HG02970 (cell line): ENCODE data around the gene RNF180.
"Not testable (repeated sequence)": the region's sequence is repeated elsewhere in the genome, so short reads cannot be mapped to it uniquely, and the experiment has no call there.

ENCODE experiments used
- ATAC-seq: cut with Tn5 transposase; IDR thresholded peaks from one replicate; pipeline ENCODE4 v1.9.1; 2021; ENCODE audit warnings: mild to moderate bottlenecking, moderate library complexity, moderate number of reproducible peaks; ENCODE audit not compliant: unreplicated experiment, low FRiP score

RNF180 gene

DNA sequence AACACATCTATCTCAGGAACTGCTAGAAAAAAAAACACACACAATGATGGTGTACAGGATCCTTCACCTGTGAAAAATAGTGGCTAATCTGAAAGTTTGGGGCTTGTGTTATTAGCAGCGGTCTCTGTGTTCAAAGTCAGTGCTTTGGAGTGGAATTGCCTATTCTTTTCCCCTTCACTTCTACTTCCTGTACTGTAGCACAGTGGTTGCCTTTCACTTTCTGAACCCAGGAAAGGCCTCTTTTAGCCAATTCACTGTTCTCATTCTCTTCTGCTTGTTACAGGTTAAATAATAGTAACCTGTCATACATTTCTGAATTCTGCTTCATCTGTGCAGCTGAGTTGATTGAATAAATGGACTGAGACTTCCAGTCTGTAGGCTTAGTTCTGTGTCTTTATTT is 178.9 kb downstream of the RNF180 start:
- ATAC-seq: no peak

DNA sequence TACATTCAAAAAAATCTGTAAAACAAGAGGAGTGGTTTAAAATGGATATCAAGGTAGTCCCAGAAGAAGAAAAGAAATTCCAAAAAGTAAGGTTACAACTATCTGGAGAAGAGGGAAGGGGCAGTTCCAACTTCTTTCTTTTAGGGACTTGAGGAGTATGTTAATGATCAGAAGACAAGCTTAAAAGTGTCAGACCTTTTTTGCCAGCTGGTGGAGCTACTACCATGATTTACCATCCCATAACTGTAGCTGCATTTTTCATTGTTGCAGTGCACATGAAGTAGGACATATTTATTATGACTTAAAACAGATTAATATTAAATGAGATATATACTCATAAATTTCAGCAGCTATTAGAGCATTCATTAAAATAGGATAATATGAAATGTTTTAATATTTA is 181.7 kb downstream of the RNF180 start:
- no peak for ATAC-seq

DNA sequence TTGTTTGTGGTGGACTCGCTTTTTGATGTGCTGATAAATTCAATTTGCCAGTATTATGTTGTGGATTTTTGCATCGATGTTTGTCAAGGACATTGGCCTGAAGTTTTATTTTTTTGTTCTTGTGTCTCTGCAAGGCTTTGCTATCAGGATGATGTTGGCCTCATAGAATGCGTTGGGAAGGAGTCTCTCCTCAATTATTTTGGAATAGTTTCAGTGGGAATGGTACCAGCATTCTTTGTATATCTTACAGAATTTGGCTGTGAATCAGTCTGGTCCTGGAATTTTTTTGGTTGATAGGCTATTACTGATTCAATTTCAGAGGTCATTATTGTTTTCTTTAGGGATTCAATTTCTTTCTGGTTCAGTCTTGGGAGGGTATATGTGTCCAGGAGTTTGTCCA is 198.8 kb downstream of the RNF180 start:
- no peak for ATAC-seq

DNA sequence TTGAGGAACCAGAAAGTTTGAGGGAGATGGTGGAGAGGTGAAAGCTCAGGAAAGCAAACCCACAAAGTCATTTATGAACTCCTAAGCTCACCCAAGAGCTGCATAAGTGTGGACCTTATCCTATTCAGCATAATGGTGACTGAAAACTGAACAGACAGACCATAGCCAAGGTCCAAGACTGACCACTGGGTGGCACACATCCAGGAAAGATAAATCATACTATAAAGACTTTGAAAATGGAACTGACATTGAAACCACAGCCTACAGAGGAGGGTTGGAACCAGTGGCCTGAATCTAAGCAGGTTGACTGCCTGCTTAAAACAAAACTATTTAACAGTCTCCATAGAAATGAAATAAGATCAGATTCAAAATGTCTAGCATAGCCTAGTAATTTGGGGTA is 219.1 kb downstream of the RNF180 start:
- peak; percentile 84 for ATAC-seq

DNA sequence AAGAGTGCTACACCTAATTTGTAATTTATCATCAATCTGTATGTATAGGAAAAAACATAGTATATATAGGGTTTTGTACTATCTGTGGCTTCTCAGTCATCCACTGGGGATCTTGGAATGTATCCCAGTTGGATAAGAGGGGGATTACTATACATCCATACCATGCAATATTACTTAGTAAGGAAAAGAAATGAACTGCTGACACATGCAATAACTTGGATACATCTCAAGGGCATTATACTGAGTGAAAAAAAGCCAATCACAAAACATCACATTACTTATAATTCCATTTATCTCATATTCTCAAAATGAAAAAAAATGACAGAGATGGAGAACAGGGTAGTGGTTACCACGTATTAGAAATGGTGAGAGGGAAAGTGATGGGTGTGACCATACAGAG is 231.9 kb downstream of the RNF180 start:
- ATAC-seq: no peak

DNA sequence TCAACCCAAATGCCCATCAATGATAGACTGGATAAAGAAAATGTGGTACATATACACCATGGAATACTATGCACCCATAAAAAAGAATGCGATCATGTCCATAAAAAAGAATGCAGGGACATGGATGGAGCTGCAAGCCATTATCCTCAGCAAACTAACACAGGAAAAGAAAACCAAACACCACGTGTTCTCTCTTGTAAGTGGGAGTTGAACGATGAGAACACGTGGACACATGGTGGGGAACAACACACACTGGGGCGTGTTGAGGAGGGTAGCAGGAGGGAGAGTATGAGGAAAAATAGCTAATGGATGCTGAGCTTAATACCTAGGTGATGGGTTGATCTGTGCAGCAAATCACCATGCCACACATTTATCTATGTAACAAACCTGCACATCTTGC is 233.1 kb downstream of the RNF180 start:
- not testable (repeated sequence) for ATAC-seq

DNA sequence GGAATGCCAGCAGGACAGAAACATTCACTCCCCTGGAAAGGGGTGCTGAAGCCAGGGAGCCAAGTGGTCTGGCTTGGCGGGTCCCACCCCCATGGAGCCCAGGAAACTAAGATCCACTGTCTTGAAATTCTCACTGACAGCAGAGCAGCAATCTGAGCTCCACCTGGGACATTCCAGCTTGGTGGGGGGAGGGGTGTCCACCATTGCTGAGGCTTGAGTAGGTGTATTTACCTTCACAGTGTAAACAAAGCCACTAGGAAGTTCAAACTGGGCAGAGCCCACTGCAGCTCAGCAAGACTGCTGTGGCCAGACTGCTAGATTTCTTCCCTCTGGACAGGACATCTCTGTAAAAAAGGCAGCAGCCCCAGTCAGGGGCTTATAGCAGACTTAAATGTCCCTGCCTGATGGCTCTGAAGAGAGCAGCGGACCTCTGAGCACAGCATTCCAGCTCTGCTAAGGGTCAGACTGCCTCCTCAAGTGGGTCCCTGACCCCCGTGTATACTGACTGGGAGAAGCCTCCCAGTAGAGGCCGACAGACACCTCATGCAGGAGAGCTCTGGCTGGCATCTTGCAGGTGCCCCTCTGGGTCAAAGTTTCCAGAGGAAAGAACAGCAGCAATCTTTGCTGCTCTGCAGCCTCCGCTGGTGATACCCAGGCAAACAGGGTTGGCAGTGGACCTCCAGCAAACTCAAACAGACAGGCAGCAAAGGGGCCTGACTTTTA is 241.6 kb downstream of the RNF180 start:
- not testable (repeated sequence) for ATAC-seq

DNA sequence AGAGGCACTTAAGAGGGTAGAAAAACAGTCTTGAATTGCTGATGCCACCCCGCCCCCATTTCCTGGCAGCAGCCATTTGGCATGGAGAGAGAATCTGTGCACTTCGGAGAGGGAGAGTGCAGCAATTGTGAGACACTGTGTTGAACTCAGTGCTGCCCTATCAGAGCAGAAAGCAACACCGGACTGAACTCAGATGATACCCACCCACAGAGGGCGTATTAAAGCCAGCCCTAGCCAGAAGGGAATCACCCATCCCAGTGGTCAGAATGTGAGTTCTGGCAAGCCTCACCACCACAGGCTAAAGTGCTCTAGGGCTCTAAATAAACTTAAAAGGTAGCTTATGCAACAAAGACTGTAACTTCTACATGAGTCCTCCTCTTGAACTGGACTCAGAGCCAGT is 251.7 kb downstream of the RNF180 start:
- ATAC-seq: no peak

DNA sequence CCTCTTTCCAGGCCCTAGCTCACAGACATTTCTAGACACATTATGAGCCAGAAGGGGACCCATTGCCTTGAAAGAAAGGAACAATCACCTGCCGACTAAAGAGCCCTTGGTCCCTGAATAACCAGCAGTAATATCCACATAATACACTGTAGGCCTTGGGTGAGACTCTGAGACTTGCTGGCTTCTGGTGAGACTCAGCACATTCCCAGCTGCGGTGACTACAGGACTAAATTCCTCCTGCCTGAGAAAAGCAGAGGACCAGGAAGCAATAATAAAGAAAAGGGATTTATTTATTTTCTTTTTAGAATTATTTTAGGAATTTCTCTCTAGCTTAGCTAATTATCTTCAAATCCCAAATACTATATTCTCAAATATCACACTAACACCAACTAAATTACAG is 252.4 kb downstream of the RNF180 start:
- no peak for ATAC-seq
